ENCODE measurements around the gene DSCAM. TPM values are rescaled to one million over a fixed set of nuclear protein-coding genes. Genes with fewer than 3 reads are reported as not detected.
A peak's percentile ranks its signal among the peaks of the same experiment; 100 is the strongest.

DSCAM gene
- total RNA-seq, 1 experiment from 2014 or later: 0.33 TPM

DNA sequence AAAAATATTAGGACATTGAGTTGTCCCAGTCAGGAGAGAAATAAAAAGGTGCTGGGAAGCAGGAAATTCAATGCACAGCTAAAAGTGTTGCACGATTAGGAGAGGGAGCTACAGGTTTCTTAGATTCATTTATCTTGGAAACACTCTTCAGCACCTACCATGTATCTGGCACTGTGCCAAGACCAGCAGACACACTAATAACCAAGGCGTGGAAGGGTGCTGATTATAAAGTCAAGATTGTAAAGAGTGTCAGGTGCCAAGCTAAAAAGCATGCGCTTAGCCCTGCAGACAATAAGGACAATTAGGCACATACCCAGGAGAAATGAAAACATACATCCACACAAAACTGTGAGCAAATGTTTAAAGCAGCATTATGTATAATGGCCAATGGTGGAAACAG, 129.9 kb downstream of the DSCAM start:
- Mint-ChIP-seq H3K9me3 (ENCODE audit: unreplicated experiment) (peaks cover 35% of the 10 kb centered on the region), H3K27ac (ENCODE audit: low read depth, unreplicated experiment) (no peak overlapping the region), H3K4me3 (ENCODE audit: unreplicated experiment) (no peak overlapping the region), H3K4me1 (ENCODE audit: insufficient read depth, unreplicated experiment) (peaks cover 6% of the 10 kb centered on the region), H3K27me3 (ENCODE audit: insufficient read depth, unreplicated experiment) (no peaks in the 10 kb centered on the region), H3K36me3 (ENCODE audit: insufficient read depth, unreplicated experiment) (no peaks in the 10 kb centered on the region)
- ChIA-PET CTCF (interaction anchor here (0.6 to 1.0 kb wide), 4 partner anchors 65 to 417 kb away, joined by 3 to 5 read pairs (median 3); no protein-coding TSS in a partner anchor), POLR2A (no interaction called here)
- TF ChIP-seq, protein P1, sequence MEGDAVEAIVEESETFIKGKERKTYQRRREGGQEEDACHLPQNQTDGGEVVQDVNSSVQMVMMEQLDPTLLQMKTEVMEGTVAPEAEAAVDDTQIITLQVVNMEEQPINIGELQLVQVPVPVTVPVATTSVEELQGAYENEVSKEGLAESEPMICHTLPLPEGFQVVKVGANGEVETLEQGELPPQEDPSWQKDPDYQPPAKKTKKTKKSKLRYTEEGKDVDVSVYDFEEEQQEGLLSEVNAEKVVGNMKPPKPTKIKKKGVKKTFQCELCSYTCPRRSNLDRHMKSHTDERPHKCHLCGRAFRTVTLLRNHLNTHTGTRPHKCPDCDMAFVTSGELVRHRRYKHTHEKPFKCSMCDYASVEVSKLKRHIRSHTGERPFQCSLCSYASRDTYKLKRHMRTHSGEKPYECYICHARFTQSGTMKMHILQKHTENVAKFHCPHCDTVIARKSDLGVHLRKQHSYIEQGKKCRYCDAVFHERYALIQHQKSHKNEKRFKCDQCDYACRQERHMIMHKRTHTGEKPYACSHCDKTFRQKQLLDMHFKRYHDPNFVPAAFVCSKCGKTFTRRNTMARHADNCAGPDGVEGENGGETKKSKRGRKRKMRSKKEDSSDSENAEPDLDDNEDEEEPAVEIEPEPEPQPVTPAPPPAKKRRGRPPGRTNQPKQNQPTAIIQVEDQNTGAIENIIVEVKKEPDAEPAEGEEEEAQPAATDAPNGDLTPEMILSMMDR (IDR thresholded peaks at IDR 0.05; ENCODE audit: unreplicated experiment): no peak
- peak; percentile 23 for DNase-seq (ENCODE audit: unreplicated experiment)
- no TSS peak for BruUV-seq (replicated peaks)
- intact Hi-C loops (cut with micrococcal nuclease): no loop called here

DNA sequence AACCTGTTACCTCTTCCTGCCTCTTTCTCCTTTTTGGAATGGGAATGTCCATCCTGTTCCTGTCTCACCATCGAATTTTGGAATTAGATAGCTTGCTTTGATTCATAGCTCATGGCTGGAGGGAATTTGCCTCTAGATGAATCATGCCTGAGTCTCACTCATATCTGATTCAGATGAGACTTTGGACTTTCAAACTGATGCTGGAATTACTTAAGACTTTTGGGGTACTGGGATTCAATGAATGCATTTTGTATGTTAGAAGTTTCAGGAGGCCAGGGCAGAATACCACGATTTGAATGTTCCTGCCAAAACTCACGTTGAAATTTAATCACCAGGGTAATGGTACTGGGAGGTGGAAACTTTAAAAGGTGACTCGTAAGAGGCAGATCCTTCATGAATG, 132.4 kb downstream of the DSCAM start:
- intact Hi-C loops (cut with micrococcal nuclease): no loop called here
- H3K27me3 Mint-ChIP-seq (ENCODE audit: insufficient read depth, unreplicated experiment): no peaks in the 10 kb centered on the region
- H3K4me3 Mint-ChIP-seq (ENCODE audit: unreplicated experiment): no peak overlapping the region
- ChIA-PET CTCF (no interaction called here), POLR2A (no interaction called here)
- H3K36me3 Mint-ChIP-seq (ENCODE audit: insufficient read depth, unreplicated experiment): no peaks in the 10 kb centered on the region
- peaks cover 17% of the 10 kb centered on the region for H3K9me3 Mint-ChIP-seq (ENCODE audit: unreplicated experiment)
- no peak overlapping the region for H3K27ac Mint-ChIP-seq (ENCODE audit: low read depth, unreplicated experiment)
- DNase-seq (ENCODE audit: unreplicated experiment): no peak
- TF ChIP-seq, protein P1 (IDR thresholded peaks at IDR 0.05; ENCODE audit: unreplicated experiment): no peak
- peaks cover 6% of the 10 kb centered on the region for H3K4me1 Mint-ChIP-seq (ENCODE audit: insufficient read depth, unreplicated experiment)
- BruUV-seq (replicated peaks): no TSS peak

DNA sequence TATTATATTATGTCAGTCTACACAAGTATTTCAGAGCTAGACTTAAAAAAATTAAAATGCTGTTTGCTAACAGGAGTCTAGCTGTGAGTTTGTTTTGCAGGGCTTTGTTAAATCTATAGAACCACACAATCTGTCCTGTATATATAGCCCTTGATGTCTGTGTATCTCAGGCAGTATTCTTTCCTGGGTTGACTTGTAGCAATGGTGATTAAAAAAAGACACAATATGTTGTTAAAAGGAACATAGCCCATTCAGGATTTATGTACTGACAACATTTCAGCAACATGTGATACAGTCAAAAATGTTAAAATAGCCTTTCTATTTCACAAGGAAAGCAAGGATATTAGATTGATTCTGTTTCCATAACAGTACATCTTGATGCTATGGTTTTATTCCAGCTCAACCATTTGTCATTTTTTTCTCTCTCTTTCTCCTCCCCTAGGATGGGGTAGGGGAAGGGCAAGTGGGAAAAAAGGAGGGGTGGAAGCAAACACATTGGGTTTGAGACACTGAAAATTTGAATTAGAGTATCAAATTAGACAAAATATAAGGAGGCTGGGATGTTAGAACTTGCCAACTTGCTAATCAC, 139.2 kb downstream of the DSCAM start:
- Mint-ChIP-seq H3K4me1 (ENCODE audit: insufficient read depth, unreplicated experiment) (peaks cover 6% of the 10 kb centered on the region), H3K4me3 (ENCODE audit: unreplicated experiment) (no peak overlapping the region), H3K36me3 (ENCODE audit: insufficient read depth, unreplicated experiment) (no peaks in the 10 kb centered on the region), H3K27ac (ENCODE audit: low read depth, unreplicated experiment) (peak overlapping the region; percentile 8), H3K27me3 (ENCODE audit: insufficient read depth, unreplicated experiment) (no peaks in the 10 kb centered on the region), H3K9me3 (ENCODE audit: unreplicated experiment) (no peaks in the 10 kb centered on the region)
- ChIA-PET POLR2A (interaction anchor here (0.7 kb wide), 1 partner anchor 128 kb away, joined by 3 read pairs; no protein-coding TSS in a partner anchor), CTCF (no interaction called here)
- DNase-seq (ENCODE audit: unreplicated experiment): no peak
- no TSS peak for BruUV-seq (replicated peaks)
- TF ChIP-seq, protein P1 (IDR thresholded peaks at IDR 0.05; ENCODE audit: unreplicated experiment): no peak
- intact Hi-C loops (cut with micrococcal nuclease): no loop called here

DNA sequence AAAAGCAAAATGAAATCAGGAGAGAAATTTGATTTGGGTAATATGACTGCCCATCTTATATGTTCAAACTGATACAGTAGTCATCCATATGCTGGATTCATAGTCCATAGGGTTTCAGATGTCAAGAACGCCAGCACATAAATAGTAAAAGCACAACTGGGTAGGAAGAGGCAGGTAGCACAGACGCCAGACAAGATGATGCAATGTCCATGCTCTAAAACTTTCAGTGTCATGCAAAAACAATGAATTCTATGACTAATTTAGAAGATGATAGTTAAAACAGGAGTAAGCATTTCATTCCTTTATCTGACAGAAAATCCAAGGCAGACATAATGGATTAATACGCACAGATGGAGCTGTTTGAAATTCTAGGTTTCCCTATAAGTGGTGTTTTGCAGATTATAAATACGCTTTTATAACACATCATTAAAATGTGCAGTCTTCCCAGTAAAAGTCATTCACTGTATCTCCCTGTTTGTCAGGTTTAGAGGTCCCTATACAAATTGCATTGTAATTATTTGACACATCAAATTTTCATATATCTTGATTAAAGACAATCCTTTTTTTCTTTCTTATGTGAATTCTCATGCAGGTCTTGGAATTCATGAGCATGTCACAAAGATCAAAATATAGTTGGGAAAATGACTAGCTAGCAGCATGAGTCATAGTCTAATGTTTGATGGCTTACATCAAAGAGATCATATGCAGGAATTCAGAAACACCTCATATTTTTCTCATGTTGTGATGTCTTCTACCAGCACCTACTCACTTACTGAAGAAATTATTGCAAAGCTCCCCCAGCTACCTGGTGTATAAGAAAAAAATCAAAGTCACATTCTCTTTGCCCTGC, 139.9 kb downstream of the DSCAM start:
- TF ChIP-seq, protein P1 (IDR thresholded peaks at IDR 0.05; ENCODE audit: unreplicated experiment): no peak
- CTCF ChIA-PET: interaction anchor here (0.5 kb wide), 1 partner anchor 16 kb away, joined by 4 read pairs; no protein-coding TSS in a partner anchor
- peak; percentile 30 for DNase-seq (ENCODE audit: unreplicated experiment)
- POLR2A ChIA-PET: interaction anchor here (0.6 to 0.7 kb wide), 2 partner anchors 41 to 129 kb away, joined by 3 read pairs; no protein-coding TSS in a partner anchor
- Mint-ChIP-seq H3K4me3 (ENCODE audit: unreplicated experiment) (no peak overlapping the region), H3K36me3 (ENCODE audit: insufficient read depth, unreplicated experiment) (no peaks in the 10 kb centered on the region), H3K4me1 (ENCODE audit: insufficient read depth, unreplicated experiment) (peaks cover 6% of the 10 kb centered on the region), H3K27me3 (ENCODE audit: insufficient read depth, unreplicated experiment) (no peaks in the 10 kb centered on the region), H3K27ac (ENCODE audit: low read depth, unreplicated experiment) (peak overlapping the region; percentile 8), H3K9me3 (ENCODE audit: unreplicated experiment) (no peaks in the 10 kb centered on the region)
- intact Hi-C loops (cut with micrococcal nuclease): no loop called here
- no TSS peak for BruUV-seq (replicated peaks)

Data from MCF 10A (cell line).